ENCODE results near the gene SSTR4.
"Not testable (repeated sequence)": the region's sequence is repeated elsewhere in the genome, so short reads cannot be mapped to it uniquely, and the experiment has no call there.

The SSTR4 gene
- total RNA-seq: 0 reads per million in 3 experiments

GRCh38 chr20:23034721-23035671 is at the start of gene SSTR4:
Gene SSTR4, plus strand, starts transcription at chr20:23035312. Its CDS starts 172 bp downstream, at chr20:23035484.
- DNase-seq: no peak

GRCh38 chr20:22986601-22987000 is 48.5 kb upstream of the SSTR4 start:
- DNase-seq: no peak

- DNase-seq: not testable (repeated sequence)
Observed at GRCh38 chr20:22991424-22991823, 43.7 kb upstream of the SSTR4 start.

- no peak for DNase-seq
Observed at GRCh38 chr20:22993823-22994222, 41.3 kb upstream of the SSTR4 start.

GRCh38 chr20:22995923-22996322 is 39.2 kb upstream of the SSTR4 start:
- no peak for DNase-seq

- DNase-seq: no peak
Observed at GRCh38 chr20:22998476-22998875, 36.6 kb upstream of the SSTR4 start.

GRCh38 chr20:22999756-23000155 is 35.4 kb upstream of the SSTR4 start:
- DNase-seq: no peak

- DNase-seq: no peak
Observed at GRCh38 chr20:23000232-23000947, 34.7 kb upstream of the SSTR4 start.

GRCh38 chr20:23002276-23002675 is 32.8 kb upstream of the SSTR4 start:
- no peak for DNase-seq

GRCh38 chr20:23003077-23003635 is 32.0 kb upstream of the SSTR4 start:
- no peak for DNase-seq

- no peak for DNase-seq
Observed at GRCh38 chr20:23003881-23004460, 31.1 kb upstream of the SSTR4 start.

GRCh38 chr20:23005776-23006175 is 29.3 kb upstream of the SSTR4 start:
- no peak for DNase-seq

- DNase-seq: no peak
Observed at GRCh38 chr20:23007462-23007861, 27.6 kb upstream of the SSTR4 start.

GRCh38 chr20:23007886-23008655 is 27.0 kb upstream of the SSTR4 start:
- no peak for DNase-seq

GRCh38 chr20:23008667-23009066 is 26.4 kb upstream of the SSTR4 start:
- DNase-seq: no peak

- no peak for DNase-seq
Observed at GRCh38 chr20:23009636-23010035, 25.5 kb upstream of the SSTR4 start.

GRCh38 chr20:23010096-23010495 is 25.0 kb upstream of the SSTR4 start:
- no peak for DNase-seq

GRCh38 chr20:23011008-23011721 is 23.9 kb upstream of the SSTR4 start:
- no peak for DNase-seq

GRCh38 chr20:23013429-23013828 is 21.7 kb upstream of the SSTR4 start:
- no peak for DNase-seq

GRCh38 chr20:23017516-23017915 is 17.6 kb upstream of the SSTR4 start:
- no peak for DNase-seq

- DNase-seq: no peak
Observed at GRCh38 chr20:23018432-23018831, 16.7 kb upstream of the SSTR4 start.

- DNase-seq: no peak
Observed at GRCh38 chr20:23018941-23019340, 16.2 kb upstream of the SSTR4 start.
